PC-3 (cell line): ENCODE results near the gene PEX6.

ENCODE experiments used
- CTCF ChIP-seq: fragments of 300-600 bp; sonication (generic); conservative IDR thresholded peaks from 2 replicates; pipeline ENCODE4 v1.5.1; 2017; ENCODE audit warnings: antibody characterized with exemption, low read depth, mild to moderate bottlenecking, low read length
- EZH2 ChIP-seq: fragments of 300-600 bp; sonication (generic); IDR thresholded peaks from one replicate; pipeline ENCODE4 v1.6.1; 2017; ENCODE audit warnings: antibody characterized with exemption, mild to moderate bottlenecking, low read length; ENCODE audit not compliant: unreplicated experiment
- EZH2phosphoT487 ChIP-seq: fragments of 300-600 bp; sonication (generic); IDR thresholded peaks from 2 replicates; pipeline ENCODE4 v1.6.1; 2018; ENCODE audit warnings: mild to moderate bottlenecking, antibody characterized with exemption, low read length, borderline replicate concordance

- TF ChIP-seq CTCF, result no peak
- no peak for TF ChIP-seq EZH2
- TF ChIP-seq EZH2phosphoT487, result no peak
These were observed 15.7 kb downstream of the PEX6 start for GRCh38 chr6:42963179-42963854.
